Aorta (tissue), 5 donors: ENCODE data around the gene PNPLA1. TPM values are rescaled to one million over a fixed set of nuclear protein-coding genes. Genes with fewer than 3 reads are reported as not detected.

ENCODE experiments used
- ATAC-seq: fragments of 200-7000 bp; cut with Tn5 transposase; one replicate; pipeline ENCODE4 v1.9.1; 2022; ENCODE audit warnings: moderate library complexity; ENCODE audit not compliant: low FRiP score
- DNase-seq, 2 donors: peaks; one replicate each; pipeline ENCODE4 v3.0.0-alpha.2; 2020
- H3K27ac ChIP-seq, 2 donors: one replicate each; pipeline ENCODE4 v1.5.1; 2013; ENCODE audit warnings: low read length in 2 of 2, mild to moderate bottlenecking in 2 of 2, moderate library complexity in 2 of 2, control low read depth in 1 of 2, inconsistent platforms in 1 of 2, low read depth in 1 of 2
- H3K27me3 ChIP-seq, 2 donors: one replicate each; pipeline ENCODE4 v1.6.1; 2013; ENCODE audit warnings: control low read depth in 1 of 2, low read length in 1 of 2, mild to moderate bottlenecking in 1 of 2, moderate library complexity in 1 of 2; ENCODE audit not compliant: insufficient read depth in 2 of 2, control insufficient read depth in 1 of 2
- H3K36me3 ChIP-seq, 2 donors: one replicate each; pipeline ENCODE4 v1.6.1; 2013; ENCODE audit warnings: control low read depth in 1 of 2, low read length in 1 of 2, mild to moderate bottlenecking in 1 of 2; ENCODE audit not compliant: insufficient read depth in 2 of 2, control insufficient read depth in 1 of 2
- H3K4me1 ChIP-seq, 2 donors: one replicate each; pipeline ENCODE4 v1.6.1; 2013; ENCODE audit warnings: low read length in 2 of 2, control low read depth in 1 of 2, mild to moderate bottlenecking in 1 of 2, moderate library complexity in 1 of 2; ENCODE audit not compliant: insufficient read depth in 2 of 2, control insufficient read depth in 1 of 2
- H3K4me3 ChIP-seq, 2 donors: one replicate each; pipeline ENCODE4 v1.5.1; 2013; ENCODE audit warnings: low read length in 2 of 2, control low read depth in 1 of 2, mild to moderate bottlenecking in 1 of 2
- H3K9me3 ChIP-seq: one replicate; pipeline ENCODE4 v1.6.1; 2013; ENCODE audit warnings: mild to moderate bottlenecking, low read length; ENCODE audit not compliant: control insufficient read depth
- WGBS, 2 donors: extraction: QIAGEN DNeasy Blood & Tissue Kit; methylation state at CpG; one replicate each; pipeline ENCODE4 v1.1.7; 2013; 5-methylcytosine and 5-hydroxymethylcytosine counted together
- intact Hi-C, 2 donors: fragments of 100-400 bp; cut with DNase I; formaldehyde crosslinking; loops; one replicate each; pipeline versions ENCODE4 v1.14.2 to v1.15.0; 2022
- long read RNA-seq, 2 donors: library from polyadenylated mRNA; unstranded; transcript quantifications; one replicate each; pipeline ENCODE4 v2.0.0, GENCODE V29; 2020 to 2021
- polyA plus RNA-seq, 2 donors: library from polyadenylated mRNA; stranded (reverse); fragments of 200-250 nt; gene quantifications; one replicate each; pipeline ENCODE4 v1.2.3, GENCODE V29; 2013
- total RNA-seq, 2 donors: library from RNA; stranded (reverse); fragmentation: NEBNext Ultra II Directional; extraction: Animal tissue kit (Norgen Biotek cat#: 25700); gene quantifications; one replicate each; pipeline ENCODE4 v1.2.1, GENCODE V29; 2021
- donor health status: healthy with polysubstance abuse.
- donor health status: Bipolar disorder and iron deficiency.
- donor health status: DM: no; HTN: no; CAD: no.
- donor health status: DM: no; HTN: no; CAD: no.
- donor health status: DM: yes; HTN: yes; CAD: no.

PNPLA1 gene, protein sequence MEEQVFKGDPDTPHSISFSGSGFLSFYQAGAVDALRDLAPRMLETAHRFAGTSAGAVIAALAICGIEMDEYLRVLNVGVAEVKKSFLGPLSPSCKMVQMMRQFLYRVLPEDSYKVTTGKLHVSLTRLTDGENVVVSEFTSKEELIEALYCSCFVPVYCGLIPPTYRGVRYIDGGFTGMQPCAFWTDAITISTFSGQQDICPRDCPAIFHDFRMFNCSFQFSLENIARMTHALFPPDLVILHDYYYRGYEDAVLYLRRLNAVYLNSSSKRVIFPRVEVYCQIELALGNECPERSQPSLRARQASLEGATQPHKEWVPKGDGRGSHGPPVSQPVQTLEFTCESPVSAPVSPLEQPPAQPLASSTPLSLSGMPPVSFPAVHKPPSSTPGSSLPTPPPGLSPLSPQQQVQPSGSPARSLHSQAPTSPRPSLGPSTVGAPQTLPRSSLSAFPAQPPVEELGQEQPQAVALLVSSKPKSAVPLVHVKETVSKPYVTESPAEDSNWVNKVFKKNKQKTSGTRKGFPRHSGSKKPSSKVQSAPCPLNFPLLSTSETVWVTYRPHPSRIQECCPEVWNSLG
- total RNA-seq = under 1 TPM in 1 of 2 donors, not detected in 1; 0.23 TPM
- under 1 TPM in 1 of 2 donors, not detected in 1; 0.15 TPM for polyA plus RNA-seq
- long read RNA-seq, donor 1, partial matches to known transcripts = 1 of 1 reads
- long read RNA-seq, donor 1, other reads (novel, unspliced or antisense) = 0 of 1 reads
- long read RNA-seq, donor 2 = 0 reads

DNA sequence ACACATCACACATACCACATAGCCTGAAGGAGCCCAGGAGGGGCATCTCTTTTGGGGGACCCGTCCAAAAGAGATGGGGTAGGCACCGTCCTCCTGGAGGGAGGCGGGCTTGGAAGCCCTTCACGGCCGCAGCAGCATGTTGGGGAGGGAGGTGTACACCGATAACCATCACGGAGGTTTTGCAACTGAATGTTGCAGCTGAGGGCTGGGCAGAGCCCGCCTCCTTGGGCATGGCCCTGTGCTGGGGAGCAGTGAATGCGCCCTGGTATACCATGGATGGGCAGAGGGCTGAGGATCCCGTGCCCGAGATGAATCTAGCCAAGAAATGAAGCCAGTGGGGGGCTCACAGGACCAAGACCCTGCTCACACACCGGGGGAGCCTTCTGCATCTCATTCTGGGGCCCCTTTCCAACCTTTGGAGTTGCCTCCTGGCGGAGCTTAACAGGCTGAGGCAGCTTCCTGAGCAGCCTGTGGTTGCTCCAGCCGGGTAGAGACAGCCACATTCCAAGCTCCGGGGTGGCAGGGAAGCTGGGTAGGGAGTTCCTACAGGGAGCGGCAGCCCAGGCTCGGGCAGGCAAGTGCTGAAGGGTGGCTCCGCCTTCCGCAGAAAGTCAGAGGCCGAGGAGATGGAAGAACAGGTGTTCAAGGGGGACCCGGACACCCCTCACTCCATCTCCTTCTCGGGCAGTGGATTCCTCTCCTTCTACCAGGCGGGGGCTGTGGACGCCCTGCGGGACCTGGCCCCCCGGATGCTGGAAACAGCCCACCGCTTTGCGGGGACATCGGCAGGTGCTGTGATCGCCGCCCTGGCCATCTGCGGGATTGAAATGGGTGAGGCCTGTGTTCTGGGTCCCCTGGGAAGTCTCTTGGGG lies at the start of gene PNPLA1:
PNPLA1 (plus strand) TSS at position 227 of the 872 bp plus-strand sequence; CDS start at position 627, 400 bp downstream.
- Histone ChIP-seq H3K27me3 (no peaks in the 10 kb centered on the region), H3K4me1 (no peaks in the 10 kb centered on the region), H3K36me3 (no peaks in the 10 kb centered on the region), H3K4me3 (no peak within 1 kb of the TSS), H3K9me3 (peaks cover 2% of the 10 kb centered on the region), H3K27ac (no peak within 1 kb of the TSS)
- DNase-seq = no peak
- intact Hi-C loops = no loop called here
- ATAC-seq = no peak
- WGBS, 2 donors = 77 to 78% methylated on average over 32 of the region's 32 CpGs

DNA sequence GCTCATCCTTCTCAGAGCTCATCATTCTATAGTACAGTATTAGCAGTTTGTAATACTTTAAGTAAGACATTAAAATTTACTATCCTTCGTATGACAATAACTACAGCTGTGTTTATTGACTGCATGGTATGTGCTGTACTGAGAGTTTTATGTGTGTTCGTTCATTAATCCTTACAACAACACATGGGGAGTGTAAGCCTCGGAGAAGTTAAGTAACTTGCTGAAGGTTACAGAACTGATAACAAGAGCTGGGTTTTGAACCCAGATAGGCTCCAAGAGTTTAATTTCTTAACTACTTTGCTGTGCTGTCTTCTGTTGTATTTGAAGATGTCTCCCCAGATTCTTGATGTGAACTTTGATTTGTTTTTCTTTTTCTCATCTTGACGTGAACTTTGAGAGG lies 49.6 kb upstream of the PNPLA1 start:
- no peak overlapping the region for H3K4me3 ChIP-seq
- H3K9me3 ChIP-seq = no peaks in the 10 kb centered on the region
- 79 to 85% methylated on average over 4 of the region's 4 CpGs for WGBS, 2 donors
- intact Hi-C loops = no loop called here
- ATAC-seq = no peak
- H3K4me1 ChIP-seq = no peaks in the 10 kb centered on the region
- DNase-seq = no peak
- peaks cover 6 to 7% of the 10 kb centered on the region in 2 donors for H3K36me3 ChIP-seq
- H3K27me3 ChIP-seq = no peaks in the 10 kb centered on the region
- H3K27ac ChIP-seq = no peak overlapping the region

DNA sequence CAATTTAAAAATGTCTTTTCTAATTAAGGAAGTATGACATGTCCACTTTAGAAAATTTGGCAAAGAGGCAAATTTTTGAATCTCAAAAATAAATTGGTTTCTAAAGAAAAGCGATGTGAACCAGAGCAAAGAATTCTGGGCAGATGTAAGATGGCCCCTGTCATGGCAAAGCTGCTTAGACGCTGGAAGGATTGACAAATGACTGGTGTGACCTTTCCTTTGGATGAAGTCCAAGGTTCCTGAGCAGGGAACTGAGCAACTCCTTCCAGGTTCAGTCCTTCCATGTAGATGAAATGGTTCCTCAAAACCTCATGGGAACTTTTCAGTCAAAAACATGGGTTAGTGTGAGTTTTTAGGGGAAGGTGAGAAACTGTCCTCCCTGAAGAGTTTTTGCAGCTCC lies 48.2 kb upstream of the PNPLA1 start:
- Histone ChIP-seq H3K4me3 (no peak overlapping the region), H3K27ac (no peak overlapping the region), H3K9me3 (no peaks in the 10 kb centered on the region), H3K27me3 (no peaks in the 10 kb centered on the region), H3K4me1 (no peaks in the 10 kb centered on the region), H3K36me3 (peaks cover 3 to 8% of the 10 kb centered on the region in 2 donors)
- intact Hi-C loops = no loop called here
- 19 to 25% methylated on average over 2 of the region's 2 CpGs for WGBS, 2 donors
- DNase-seq (no peak), ATAC-seq (no peak)

DNA sequence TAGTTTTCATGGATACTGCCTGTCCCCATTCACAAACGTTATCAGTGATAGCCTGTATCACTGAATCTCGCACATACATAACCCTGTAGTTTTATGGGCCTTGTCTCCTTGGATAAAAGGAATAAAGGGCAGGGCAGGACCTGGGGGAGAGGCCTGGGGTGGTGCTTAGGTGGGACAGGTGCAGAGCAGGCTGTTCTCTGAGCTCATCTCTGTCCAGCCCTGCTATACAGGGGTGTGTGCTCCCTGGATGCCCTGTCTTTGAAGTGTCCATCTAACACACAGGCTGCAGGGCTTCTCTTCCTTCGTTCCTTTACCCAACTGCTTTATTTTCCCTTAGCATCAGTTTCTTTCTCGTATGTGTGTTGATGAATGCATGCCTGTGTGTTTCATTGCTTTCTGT lies 46.9 kb upstream of the PNPLA1 start:
- Histone ChIP-seq H3K9me3 (no peaks in the 10 kb centered on the region), H3K4me1 (no peaks in the 10 kb centered on the region), H3K27ac (no peak overlapping the region), H3K36me3 (peaks cover 3 to 9% of the 10 kb centered on the region in 2 donors), H3K27me3 (no peaks in the 10 kb centered on the region), H3K4me3 (no peak overlapping the region)
- no peak for ATAC-seq
- 76 to 80% methylated on average over 4 of the region's 4 CpGs for WGBS, 2 donors
- no peak for DNase-seq
- intact Hi-C loops = no loop called here

DNA sequence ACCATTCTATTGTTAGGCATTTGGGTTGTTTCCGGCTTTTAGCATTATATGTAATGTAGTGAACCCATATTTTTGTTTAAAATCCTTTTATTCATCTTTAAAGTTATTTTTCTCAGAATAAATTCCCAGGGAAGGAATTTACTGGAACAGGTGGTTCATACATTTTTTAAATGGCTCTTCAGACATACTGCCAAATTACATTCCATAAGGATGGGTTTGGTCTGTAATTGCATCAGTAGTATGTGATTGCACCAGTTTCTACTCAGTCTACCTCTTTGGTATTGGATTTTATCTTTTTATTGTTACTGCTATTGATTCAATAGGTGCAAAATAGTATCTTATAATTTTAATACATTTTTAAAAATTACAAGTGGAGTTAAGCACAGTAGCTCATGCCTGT lies 46.2 kb upstream of the PNPLA1 start:
- H3K36me3 ChIP-seq = peaks cover 3 to 6% of the 10 kb centered on the region in 2 donors
- H3K9me3 ChIP-seq = no peaks in the 10 kb centered on the region
- no peaks in the 10 kb centered on the region for H3K4me1 ChIP-seq
- intact Hi-C loops = no loop called here
- no peak overlapping the region for H3K27ac ChIP-seq
- H3K4me3 ChIP-seq = no peak overlapping the region
- WGBS, 2 donors = 95 to 100% methylated on average over 1 of the region's 1 CpG
- ATAC-seq (no peak), DNase-seq (no peak)
- no peaks in the 10 kb centered on the region for H3K27me3 ChIP-seq

DNA sequence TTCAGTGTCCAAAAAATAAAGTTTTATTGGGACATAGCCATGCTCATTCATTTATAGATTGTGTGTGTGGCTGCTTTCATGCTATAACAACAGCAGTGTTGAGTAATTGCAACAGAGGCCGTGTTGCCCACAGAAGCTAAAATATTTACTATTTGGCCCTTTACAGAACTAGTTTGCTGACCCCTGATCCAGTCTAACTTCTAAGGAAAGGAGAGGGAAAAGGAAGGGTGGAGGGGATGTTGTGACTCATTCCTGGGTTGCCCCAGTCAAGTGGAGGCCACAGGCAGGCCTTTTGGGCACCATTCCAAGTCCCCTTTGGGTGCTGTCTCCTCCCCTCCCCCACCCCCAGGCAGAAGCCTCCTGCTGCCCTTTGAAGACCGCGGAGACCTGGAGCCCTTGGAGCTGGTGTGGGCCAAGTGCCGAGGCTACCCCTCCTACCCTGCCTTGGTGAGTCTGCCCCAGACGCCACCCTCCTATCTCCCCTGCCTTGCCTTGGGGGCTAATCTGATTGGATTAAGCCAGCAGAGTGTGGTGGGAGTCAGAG lies 44.9 kb upstream of the PNPLA1 start:
- DNase-seq = no peak
- no peaks in the 10 kb centered on the region for H3K4me1 ChIP-seq
- no peaks in the 10 kb centered on the region for H3K9me3 ChIP-seq
- intact Hi-C loops = no loop called here
- H3K36me3 ChIP-seq = peaks cover 0 to 3% of the 10 kb centered on the region in 2 donors
- H3K4me3 ChIP-seq = no peak overlapping the region
- 77 to 90% methylated on average over 5 of the region's 5 CpGs for WGBS, 2 donors
- ATAC-seq = no peak
- H3K27ac ChIP-seq = no peak overlapping the region
- H3K27me3 ChIP-seq = no peaks in the 10 kb centered on the region

DNA sequence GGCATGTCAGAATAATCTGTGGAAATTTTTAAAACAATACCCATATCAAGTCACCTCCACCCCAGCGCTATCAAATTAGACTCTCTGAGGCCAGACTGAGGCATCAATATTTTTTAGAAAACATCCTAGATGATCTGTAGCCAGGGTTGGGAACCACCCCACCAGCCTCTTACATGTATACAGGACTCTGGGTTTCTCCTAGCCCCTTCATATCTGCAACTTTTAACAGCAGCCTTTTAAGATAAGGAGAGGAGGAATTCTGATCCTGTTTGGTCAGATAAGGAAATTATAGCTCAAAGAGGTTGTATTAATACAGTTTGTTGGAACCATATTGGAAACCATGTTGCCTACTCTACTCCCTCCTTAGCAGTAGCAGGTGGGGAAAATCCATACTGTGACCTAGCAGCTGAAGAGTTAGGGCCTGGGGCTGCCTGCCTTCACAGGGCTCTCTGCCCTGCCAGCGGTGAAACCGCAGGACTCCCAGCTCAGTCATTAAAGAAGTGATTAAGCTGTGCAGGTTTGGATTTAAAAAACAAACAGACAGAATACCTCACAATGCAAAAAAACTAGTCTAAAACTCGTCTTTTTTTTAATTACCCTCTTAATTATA lies 43.3 kb upstream of the PNPLA1 start:
- no peaks in the 10 kb centered on the region for H3K4me1 ChIP-seq
- peaks cover 7 to 8% of the 10 kb centered on the region in 2 donors for H3K36me3 ChIP-seq
- no peak overlapping the region for H3K27ac ChIP-seq
- WGBS, 2 donors = 86 to 92% methylated on average over 4 of the region's 4 CpGs
- H3K27me3 ChIP-seq = no peaks in the 10 kb centered on the region
- H3K4me3 ChIP-seq = no peak overlapping the region
- no peak for DNase-seq
- no peak for ATAC-seq
- intact Hi-C loops = no loop called here
- no peaks in the 10 kb centered on the region for H3K9me3 ChIP-seq
